ENCODE measurements around the gene GDPD5.

GDPD5 gene

GRCh38 chr11:75520688-75521087 is 5.1 kb downstream of the GDPD5 start:
- TF ChIP-seq CTCF (IDR thresholded peaks at IDR 0.05; ENCODE audit: control insufficient read depth, extremely low read depth, insufficient read depth), result no peak
- no peak overlapping the region for H3K4me3 ChIP-seq (ENCODE audit: low read depth, low read length)
- no peak for DNase-seq (ENCODE audit: low read depth)

- no peak for TF ChIP-seq CTCF (IDR thresholded peaks at IDR 0.05; ENCODE audit: control insufficient read depth, extremely low read depth, insufficient read depth)
- no peak for DNase-seq (ENCODE audit: low read depth)
- H3K4me3 ChIP-seq (ENCODE audit: low read depth, low read length), result no peak overlapping the region
Observed at GRCh38 chr11:75518771-75519653, 6.7 kb downstream of the GDPD5 start.

GRCh38 chr11:75518204-75518549 is 7.6 kb downstream of the GDPD5 start:
- DNase-seq (ENCODE audit: low read depth), result no peak
- no peak overlapping the region for H3K4me3 ChIP-seq (ENCODE audit: low read depth, low read length)
- no peak for TF ChIP-seq CTCF (IDR thresholded peaks at IDR 0.05; ENCODE audit: control insufficient read depth, extremely low read depth, insufficient read depth)

GRCh38 chr11:75516886-75517285 is 8.9 kb downstream of the GDPD5 start:
- DNase-seq (ENCODE audit: low read depth), result no peak
- no peak for TF ChIP-seq CTCF (IDR thresholded peaks at IDR 0.05; ENCODE audit: control insufficient read depth, extremely low read depth, insufficient read depth)
- no peak overlapping the region for H3K4me3 ChIP-seq (ENCODE audit: low read depth, low read length)

- DNase-seq (ENCODE audit: low read depth), result no peak
- no peak for TF ChIP-seq CTCF (IDR thresholded peaks at IDR 0.05; ENCODE audit: control insufficient read depth, extremely low read depth, insufficient read depth)
- no peak overlapping the region for H3K4me3 ChIP-seq (ENCODE audit: low read depth, low read length)
Observed at GRCh38 chr11:75516140-75516539, 9.6 kb downstream of the GDPD5 start.

- TF ChIP-seq CTCF (IDR thresholded peaks at IDR 0.05; ENCODE audit: control insufficient read depth, extremely low read depth, insufficient read depth), result no peak
- no peak for DNase-seq (ENCODE audit: low read depth)
- H3K4me3 ChIP-seq (ENCODE audit: low read depth, low read length), result no peak overlapping the region
Observed at GRCh38 chr11:75514596-75514995, 11.1 kb downstream of the GDPD5 start.

GRCh38 chr11:75513250-75513649 is 12.5 kb downstream of the GDPD5 start:
- no peak overlapping the region for H3K4me3 ChIP-seq (ENCODE audit: low read depth, low read length)
- peak; percentile 88 for DNase-seq (ENCODE audit: low read depth)
- no peak for TF ChIP-seq CTCF (IDR thresholded peaks at IDR 0.05; ENCODE audit: control insufficient read depth, extremely low read depth, insufficient read depth)

Data from LNCaP clone FGC (cell line).